ENCODE measurements around the gene KRTAP9-7.

Gene KRTAP9-7

GRCh38 chr17:41284043-41284442 is 8.5 kb downstream of the KRTAP9-7 start:
- in situ Hi-C loops (cut with HindIII; ENCODE audit: low pct_ligation_motif_present, low sequenced_read_pairs), result no loop called here
- H3K4me3 ChIP-seq (ENCODE audit: low read depth, low read length), result no peak overlapping the region
- H3K27ac ChIP-seq, result no peak overlapping the region
- no peak for TF ChIP-seq CTCF (IDR thresholded peaks at IDR 0.05; ENCODE audit: low read depth, low read length, missing control alignments)
- DNase-seq, result no peak
- H3K36me3 ChIP-seq (replicated peaks), result no peaks in the 10 kb centered on the region
- H3K27me3 ChIP-seq (replicated peaks), result no peaks in the 10 kb centered on the region

DNA sequence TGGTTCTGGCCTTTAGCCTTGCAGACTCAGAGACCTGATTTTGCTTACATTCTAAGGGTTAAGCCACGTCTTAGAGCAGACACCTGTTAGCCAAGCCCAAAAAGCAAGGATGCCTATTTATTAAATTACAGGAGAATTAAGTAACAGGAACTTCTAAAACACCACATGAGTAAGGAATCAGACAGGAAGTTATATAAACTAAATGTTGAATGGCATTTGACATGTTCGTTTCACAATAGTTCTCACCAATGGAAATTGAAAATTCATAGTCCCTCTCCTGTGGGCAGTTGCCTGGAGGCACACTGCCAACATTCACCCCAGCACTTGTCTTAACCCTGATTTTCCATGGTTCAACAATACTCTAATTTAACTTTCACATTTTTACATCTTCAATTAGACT is 9.0 kb downstream of the KRTAP9-7 start:
- Histone ChIP-seq H3K4me3 (ENCODE audit: low read depth, low read length) (no peak overlapping the region), H3K27ac (no peak overlapping the region), H3K36me3 (replicated peaks) (no peaks in the 10 kb centered on the region), H3K27me3 (replicated peaks) (no peaks in the 10 kb centered on the region)
- no peak for TF ChIP-seq CTCF (IDR thresholded peaks at IDR 0.05; ENCODE audit: low read depth, low read length, missing control alignments)
- in situ Hi-C loops (cut with HindIII; ENCODE audit: low pct_ligation_motif_present, low sequenced_read_pairs), result no loop called here
- no peak for DNase-seq

DNA sequence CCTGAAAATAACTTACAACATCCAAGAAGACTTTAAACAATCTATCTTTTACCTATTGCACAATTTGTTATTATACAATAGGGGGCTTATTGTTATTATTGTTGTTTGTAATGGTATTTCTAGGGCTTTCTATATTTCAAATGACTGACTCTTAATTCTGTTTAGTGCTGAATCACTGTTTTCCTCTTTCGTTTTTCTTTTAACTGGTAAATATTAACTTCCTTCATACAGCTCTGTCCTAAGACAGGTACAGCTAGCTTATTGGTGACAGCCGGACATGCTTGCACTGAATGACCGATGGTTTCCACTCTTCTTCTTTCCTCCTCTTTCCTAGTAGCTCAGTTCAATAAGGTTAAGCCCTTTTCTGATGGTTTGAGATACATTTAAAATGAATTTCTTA is 11.6 kb downstream of the KRTAP9-7 start:
- H3K27me3 ChIP-seq (replicated peaks), result no peaks in the 10 kb centered on the region
- no peak overlapping the region for H3K27ac ChIP-seq
- no peak for DNase-seq
- in situ Hi-C loops (cut with HindIII; ENCODE audit: low pct_ligation_motif_present, low sequenced_read_pairs), result no loop called here
- no peak overlapping the region for H3K4me3 ChIP-seq (ENCODE audit: low read depth, low read length)
- no peak for TF ChIP-seq CTCF (IDR thresholded peaks at IDR 0.05; ENCODE audit: low read depth, low read length, missing control alignments)
- no peaks in the 10 kb centered on the region for H3K36me3 ChIP-seq (replicated peaks)

DNA sequence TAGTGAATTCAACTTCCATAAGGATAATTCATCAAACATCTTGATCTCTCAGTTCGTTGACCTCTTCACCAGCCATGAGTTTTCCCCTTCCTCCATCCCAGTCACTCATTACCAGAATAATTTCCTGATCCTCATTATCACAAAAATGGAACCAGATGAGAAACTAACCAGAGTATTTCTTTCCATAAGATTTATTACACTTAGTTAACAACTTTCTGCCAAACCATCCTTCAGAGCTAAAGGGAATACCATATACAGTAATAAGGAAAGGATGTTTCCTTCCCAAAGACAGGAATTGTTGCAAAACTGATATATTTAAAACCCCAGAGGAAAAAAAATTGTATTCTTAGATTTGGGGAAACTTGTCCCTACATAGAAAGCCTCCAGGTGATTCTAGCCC is 18.5 kb downstream of the KRTAP9-7 start:
- in situ Hi-C loops (cut with HindIII; ENCODE audit: low pct_ligation_motif_present, low sequenced_read_pairs), result no loop called here
- Histone ChIP-seq H3K36me3 (replicated peaks) (no peaks in the 10 kb centered on the region), H3K27me3 (replicated peaks) (no peaks in the 10 kb centered on the region), H3K27ac (no peak overlapping the region), H3K4me3 (ENCODE audit: low read depth, low read length) (no peak overlapping the region)
- TF ChIP-seq CTCF (IDR thresholded peaks at IDR 0.05; ENCODE audit: low read depth, low read length, missing control alignments), result no peak
- no peak for DNase-seq

GRCh38 chr17:41296846-41297245 is 21.3 kb downstream of the KRTAP9-7 start:
- in situ Hi-C loops (cut with HindIII; ENCODE audit: low pct_ligation_motif_present, low sequenced_read_pairs), result no loop called here
- no peak for TF ChIP-seq CTCF (IDR thresholded peaks at IDR 0.05; ENCODE audit: low read depth, low read length, missing control alignments)
- Histone ChIP-seq H3K27me3 (replicated peaks) (no peaks in the 10 kb centered on the region), H3K36me3 (replicated peaks) (no peaks in the 10 kb centered on the region), H3K27ac (no peak overlapping the region), H3K4me3 (ENCODE audit: low read depth, low read length) (no peak overlapping the region)
- DNase-seq, result no peak

DNA sequence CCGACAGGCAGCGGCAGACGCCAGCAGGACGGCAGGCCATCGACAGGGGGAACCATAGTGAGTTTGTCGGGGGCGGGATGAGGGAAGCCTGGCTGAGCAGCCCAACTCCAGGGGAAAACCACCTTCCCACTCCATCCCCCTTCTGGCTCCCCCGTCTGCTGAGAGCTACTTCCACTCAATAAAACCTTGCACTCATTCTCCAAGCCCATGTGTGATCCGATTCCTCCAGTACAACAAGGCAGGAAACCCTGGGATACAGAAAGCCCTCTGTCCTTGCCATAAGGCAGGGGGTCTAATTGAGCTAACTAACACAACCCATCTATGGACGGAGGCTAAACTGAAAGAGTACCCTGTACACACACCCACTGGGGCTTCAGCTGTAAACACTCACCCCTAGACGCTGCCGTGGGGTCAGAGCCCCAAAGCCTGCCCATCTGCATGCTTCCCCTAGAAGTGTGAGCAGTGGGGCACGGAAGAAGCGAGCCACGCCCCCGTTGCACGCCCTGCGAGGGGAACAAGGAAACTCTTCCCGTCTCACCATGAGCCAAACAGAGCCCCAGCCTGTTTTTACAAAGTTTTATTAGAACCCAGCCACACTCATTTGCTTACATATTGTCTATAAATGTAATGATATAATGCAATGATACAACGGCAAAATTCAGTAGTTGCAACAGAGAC is 23.1 kb downstream of the KRTAP9-7 start:
- TF ChIP-seq CTCF (IDR thresholded peaks at IDR 0.05; ENCODE audit: low read depth, low read length, missing control alignments), result no peak
- Histone ChIP-seq H3K36me3 (replicated peaks) (no peaks in the 10 kb centered on the region), H3K27ac (no peak overlapping the region), H3K27me3 (replicated peaks) (no peaks in the 10 kb centered on the region), H3K4me3 (ENCODE audit: low read depth, low read length) (no peak overlapping the region)
- no peak for DNase-seq
- in situ Hi-C loops (cut with HindIII; ENCODE audit: low pct_ligation_motif_present, low sequenced_read_pairs), result no loop called here
